Lower lobe of right lung (tissue), 2 donors: ENCODE measurements around the gene ZNF503. TPM values are rescaled to one million over a fixed set of nuclear protein-coding genes. Genes with fewer than 3 reads are reported as not detected.

ENCODE experiments used
- ATAC-seq, 2 donors: fragments of 200-7000 bp; cut with Tn5 transposase; one replicate each; pipeline ENCODE4 v1.9.1; 2020 to 2022; ENCODE audit warnings: mild to moderate bottlenecking in 2 of 2, moderate library complexity in 2 of 2
- DNase-seq: peaks from one replicate; pipeline ENCODE4 v3.0.0-alpha.2; 2020
- H3K27ac ChIP-seq: fragments of 200-600 bp; one replicate; pipeline ENCODE4 v1.8.0; 2022
- H3K27me3 ChIP-seq: fragments of 200-600 bp; one replicate; pipeline ENCODE4 v1.8.0; 2022; ENCODE audit warnings: low read depth
- H3K36me3 ChIP-seq: fragments of 200-600 bp; one replicate; pipeline ENCODE4 v1.8.0; 2022; ENCODE audit warnings: mild to moderate bottlenecking
- H3K4me1 ChIP-seq: fragments of 200-600 bp; one replicate; pipeline ENCODE4 v1.8.0; 2022
- H3K4me3 ChIP-seq: fragments of 200-600 bp; one replicate; pipeline ENCODE4 v1.8.0; 2022; ENCODE audit warnings: mild to moderate bottlenecking
- H3K9me3 ChIP-seq: fragments of 200-600 bp; one replicate; pipeline ENCODE4 v1.8.0; 2022
- CTCF ChIP-seq: fragments of 200-600 bp; IDR thresholded peaks from one replicate; pipeline ENCODE4 v1.8.0; 2022; ENCODE audit warnings: antibody characterized with exemption, mild to moderate bottlenecking
- intact Hi-C: fragments of 100-400 bp; cut with DNase I; formaldehyde crosslinking; loops from one replicate; pipeline ENCODE4 v1.11.0; 2022
- total RNA-seq: library from RNA; stranded (reverse); fragmentation: NEBNext Ultra II Directional; extraction: Animal tissue kit (Norgen Biotek cat#: 25700); gene quantifications from one replicate; pipeline ENCODE4 v1.2.1, GENCODE V29; 2021
- donor health status: DM: no; HTN: yes; CAD: no; lungs with severe emphysema.

Gene ZNF503
- total RNA-seq, 1 donor from 2014 or later = 28.3 TPM

- ATAC-seq (no peak), DNase-seq (no peak)
- Histone ChIP-seq H3K36me3 (no peaks in the 10 kb centered on the region), H3K4me1 (no peaks in the 10 kb centered on the region), H3K27ac (no peak overlapping the region), H3K27me3 (no peaks in the 10 kb centered on the region), H3K4me3 (no peak overlapping the region), H3K9me3 (peaks cover 9% of the 10 kb centered on the region)
- TF ChIP-seq CTCF = no peak
- intact Hi-C loops = no loop called here
Measured at GRCh38 chr10:75388082-75388481, 13.5 kb downstream of the ZNF503 start.

GRCh38 chr10:75386128-75386527 is 15.4 kb downstream of the ZNF503 start:
- Histone ChIP-seq H3K36me3 (no peaks in the 10 kb centered on the region), H3K27me3 (no peaks in the 10 kb centered on the region), H3K9me3 (peaks cover 9% of the 10 kb centered on the region), H3K4me3 (no peak overlapping the region), H3K4me1 (no peaks in the 10 kb centered on the region), H3K27ac (no peak overlapping the region)
- no peak for ATAC-seq
- intact Hi-C loops = no loop called here
- no peak for DNase-seq
- no peak for TF ChIP-seq CTCF

GRCh38 chr10:75379817-75380216 is 21.7 kb downstream of the ZNF503 start:
- no peak for ATAC-seq
- TF ChIP-seq CTCF = no peak
- Histone ChIP-seq H3K36me3 (no peaks in the 10 kb centered on the region), H3K27ac (no peak overlapping the region), H3K4me3 (no peak overlapping the region), H3K27me3 (no peaks in the 10 kb centered on the region), H3K9me3 (no peaks in the 10 kb centered on the region), H3K4me1 (peaks cover 10% of the 10 kb centered on the region)
- intact Hi-C loops = no loop called here
- DNase-seq = no peak

- DNase-seq (no peak), ATAC-seq (no peak)
- intact Hi-C loops = no loop called here
- no peaks in the 10 kb centered on the region for H3K9me3 ChIP-seq
- H3K27ac ChIP-seq = no peak overlapping the region
- H3K4me3 ChIP-seq = no peak overlapping the region
- no peaks in the 10 kb centered on the region for H3K36me3 ChIP-seq
- no peaks in the 10 kb centered on the region for H3K27me3 ChIP-seq
- H3K4me1 ChIP-seq = peaks cover 10% of the 10 kb centered on the region
- TF ChIP-seq CTCF = no peak
Measured at GRCh38 chr10:75379212-75379724, 22.3 kb downstream of the ZNF503 start.

GRCh38 chr10:75378379-75378778 is 23.2 kb downstream of the ZNF503 start:
- ATAC-seq = no peak
- intact Hi-C loops = no loop called here
- TF ChIP-seq CTCF = no peak
- Histone ChIP-seq H3K9me3 (no peaks in the 10 kb centered on the region), H3K36me3 (no peaks in the 10 kb centered on the region), H3K27ac (no peak overlapping the region), H3K4me1 (peaks cover 10% of the 10 kb centered on the region), H3K4me3 (no peak overlapping the region), H3K27me3 (no peaks in the 10 kb centered on the region)
- no peak for DNase-seq

GRCh38 chr10:75377869-75378268 is 23.7 kb downstream of the ZNF503 start:
- no peak overlapping the region for H3K27ac ChIP-seq
- no peak for ATAC-seq
- H3K27me3 ChIP-seq = no peaks in the 10 kb centered on the region
- no peak for DNase-seq
- H3K4me1 ChIP-seq = peaks cover 10% of the 10 kb centered on the region
- no peaks in the 10 kb centered on the region for H3K36me3 ChIP-seq
- intact Hi-C loops = no loop called here
- no peak overlapping the region for H3K4me3 ChIP-seq
- H3K9me3 ChIP-seq = no peaks in the 10 kb centered on the region
- TF ChIP-seq CTCF = no peak
